Activated CD8-positive, alpha-beta memory T cell treated with anti-CD3 and anti-CD28 coated beads, Interleukin-2, amount 50 U/mL, for 1 hour (primary cell): ENCODE results near the gene HOXA9.

Source experiments
- DNase-seq: peaks from one replicate; pipeline ENCODE4 v3.0.0-alpha.2; 2020; ENCODE audit errors: extremely low read depth

Gene HOXA9

GRCh38 chr7:27188386-27189294, 23.3 kb upstream of the HOXA9 start:
- no peak for DNase-seq

- DNase-seq, result no peak
Measured at GRCh38 chr7:27187475-27188385, 22.4 kb upstream of the HOXA9 start.

DNA sequence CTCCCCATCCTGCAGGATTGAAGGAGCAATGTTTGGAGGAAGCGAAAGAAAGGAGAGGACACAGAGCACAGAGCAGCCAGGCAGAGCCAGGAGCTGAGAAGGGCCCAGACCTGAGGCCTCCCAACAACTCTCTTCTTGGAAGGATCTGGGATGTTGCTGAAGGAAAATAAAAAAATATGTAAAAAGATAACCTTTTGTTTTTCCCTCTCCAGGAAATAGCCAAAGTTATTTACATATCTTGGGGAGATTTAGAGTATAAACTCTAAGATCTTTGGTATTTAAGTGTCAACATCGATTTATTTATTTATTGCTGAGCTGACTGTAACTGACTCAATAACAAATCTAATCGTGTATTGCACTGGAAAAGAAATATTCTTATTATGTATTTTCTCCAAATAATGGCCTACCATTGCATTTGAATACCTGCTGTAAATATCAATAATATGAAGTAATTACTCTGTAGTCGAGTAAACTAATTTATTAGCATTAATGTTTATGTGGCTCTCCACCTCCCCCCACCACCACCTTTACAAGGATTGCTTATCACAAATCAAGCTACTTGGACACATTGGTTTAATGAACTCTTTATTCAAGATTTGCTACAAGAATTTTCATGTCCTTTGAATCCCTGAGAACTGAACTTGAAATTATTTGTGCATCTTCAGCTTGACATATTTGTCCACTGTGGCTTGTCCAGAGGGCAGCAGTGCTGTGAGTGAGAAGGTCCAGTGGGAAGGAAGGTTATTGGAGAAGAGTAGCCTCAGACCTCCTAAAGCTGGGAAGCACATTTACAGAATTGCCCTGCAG, 21.5 kb upstream of the HOXA9 start:
- no peak for DNase-seq

- DNase-seq, result no peak
Measured at GRCh38 chr7:27185854-27186667, 20.7 kb upstream of the HOXA9 start.

- DNase-seq, result no peak
Measured at GRCh38 chr7:27185013-27185853, 19.9 kb upstream of the HOXA9 start, which contains the start of gene HOXA11. TSS of gene HOXA11 (minus strand) at chr7:27185232. CDS start at chr7:27185144, 88 bp downstream.

DNA sequence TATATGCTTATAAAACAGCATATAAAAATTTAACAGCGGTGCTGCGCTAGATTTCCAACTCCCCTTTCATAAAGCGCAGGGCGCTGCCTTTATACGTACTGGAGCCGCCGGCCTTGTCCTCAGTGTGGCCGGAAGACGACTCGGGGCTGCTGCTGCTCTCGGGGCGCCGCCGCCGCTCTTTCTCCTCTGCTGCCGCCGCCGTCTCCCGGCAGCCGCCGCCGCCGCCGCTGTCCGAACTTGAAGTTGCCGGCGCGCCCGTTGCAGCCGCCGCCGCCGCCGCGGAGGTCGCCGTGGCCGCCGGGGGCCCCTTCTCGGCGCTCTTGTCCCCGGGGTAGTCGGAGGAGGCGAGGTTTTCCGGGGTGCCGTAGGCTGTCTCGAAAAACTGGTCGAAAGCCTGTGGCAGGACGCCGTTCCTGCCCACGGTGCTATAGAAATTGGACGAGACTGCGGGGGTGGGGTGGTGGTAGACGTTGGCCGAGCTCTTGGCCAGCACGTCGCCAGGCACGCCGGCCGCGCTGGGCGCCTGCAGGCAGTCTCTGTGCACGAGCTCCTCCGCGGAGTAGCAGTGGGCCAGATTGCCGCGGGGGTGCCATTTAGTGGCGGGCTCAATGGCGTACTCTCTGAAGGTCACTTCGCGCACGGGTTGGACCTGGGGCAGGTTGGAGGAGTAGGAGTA, 19.1 kb upstream of the HOXA9 start:
- DNase-seq, result no peak

- no peak for DNase-seq
Measured at GRCh38 chr7:27183682-27184336, 18.5 kb upstream of the HOXA9 start.

DNA sequence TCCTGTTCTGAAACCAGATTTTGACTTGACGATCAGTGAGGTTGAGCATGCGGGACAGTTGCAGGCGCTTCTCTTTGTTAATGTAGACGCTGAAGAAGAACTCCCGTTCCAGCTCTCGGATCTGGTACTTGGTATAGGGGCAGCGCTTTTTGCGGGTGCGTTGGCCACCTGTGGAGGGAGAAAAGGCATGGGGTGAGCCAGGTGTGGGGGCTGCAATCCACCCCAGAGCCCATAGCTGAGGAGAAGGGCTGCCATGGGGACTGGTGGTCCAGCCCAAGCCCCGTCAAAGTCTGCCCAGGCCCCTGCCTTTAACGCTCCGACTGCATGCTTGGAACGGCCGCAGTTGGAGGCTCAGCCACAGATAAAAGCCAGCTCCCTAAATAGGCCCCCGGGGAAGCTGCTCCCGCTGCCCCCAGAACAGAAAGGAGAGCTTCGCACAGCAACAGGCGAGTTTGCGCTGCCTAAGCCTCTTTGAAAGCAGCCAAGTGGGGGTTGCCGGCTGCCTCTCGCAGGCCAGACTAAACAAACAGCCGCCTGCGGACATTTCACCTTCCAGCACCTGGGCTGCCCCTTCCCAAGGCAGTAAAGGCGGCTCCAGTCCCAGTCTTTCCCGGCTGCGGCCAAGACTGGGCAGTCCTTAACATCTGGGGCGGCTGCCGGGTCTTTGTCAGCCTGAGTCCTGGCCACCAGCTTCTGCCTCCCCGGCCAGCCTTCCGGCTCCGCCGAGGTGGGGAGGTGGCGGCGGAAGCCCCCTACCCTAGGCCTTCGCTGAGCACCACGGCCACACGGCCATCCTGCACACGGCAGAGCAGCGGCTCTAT, 17.7 kb upstream of the HOXA9 start:
- DNase-seq, result no peak

DNA sequence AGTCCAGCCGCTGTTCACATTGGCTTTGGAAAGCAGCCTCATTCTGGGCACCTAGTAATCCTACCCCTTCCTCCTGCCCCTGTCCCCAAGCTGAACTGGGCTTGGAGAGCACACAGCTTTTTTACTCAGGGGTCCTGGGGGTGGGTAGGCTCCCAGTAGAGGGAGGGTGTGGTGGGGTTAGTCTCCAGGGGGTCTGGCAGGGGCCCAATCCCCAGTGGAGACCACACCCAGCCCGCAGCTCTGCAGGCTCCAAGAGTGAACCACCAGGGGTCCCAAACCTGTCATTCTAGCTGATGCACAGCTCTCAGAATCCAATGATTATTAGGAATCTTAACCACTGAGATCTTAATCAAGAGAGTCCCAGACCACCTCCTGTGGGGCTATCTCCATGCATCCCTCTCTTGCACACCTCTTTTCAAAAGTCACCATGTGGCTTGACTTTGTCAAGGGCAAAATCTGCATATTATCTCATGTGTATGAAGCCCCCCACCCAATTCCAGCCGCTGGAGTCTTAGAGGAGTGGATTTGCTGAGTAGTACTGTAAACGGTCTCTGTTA, 17.0 kb upstream of the HOXA9 start:
- no peak for DNase-seq

- no peak for DNase-seq
Measured at GRCh38 chr7:27181795-27182275, 16.5 kb upstream of the HOXA9 start.

- DNase-seq, result no peak
Measured at GRCh38 chr7:27180431-27181420, 15.4 kb upstream of the HOXA9 start.

DNA sequence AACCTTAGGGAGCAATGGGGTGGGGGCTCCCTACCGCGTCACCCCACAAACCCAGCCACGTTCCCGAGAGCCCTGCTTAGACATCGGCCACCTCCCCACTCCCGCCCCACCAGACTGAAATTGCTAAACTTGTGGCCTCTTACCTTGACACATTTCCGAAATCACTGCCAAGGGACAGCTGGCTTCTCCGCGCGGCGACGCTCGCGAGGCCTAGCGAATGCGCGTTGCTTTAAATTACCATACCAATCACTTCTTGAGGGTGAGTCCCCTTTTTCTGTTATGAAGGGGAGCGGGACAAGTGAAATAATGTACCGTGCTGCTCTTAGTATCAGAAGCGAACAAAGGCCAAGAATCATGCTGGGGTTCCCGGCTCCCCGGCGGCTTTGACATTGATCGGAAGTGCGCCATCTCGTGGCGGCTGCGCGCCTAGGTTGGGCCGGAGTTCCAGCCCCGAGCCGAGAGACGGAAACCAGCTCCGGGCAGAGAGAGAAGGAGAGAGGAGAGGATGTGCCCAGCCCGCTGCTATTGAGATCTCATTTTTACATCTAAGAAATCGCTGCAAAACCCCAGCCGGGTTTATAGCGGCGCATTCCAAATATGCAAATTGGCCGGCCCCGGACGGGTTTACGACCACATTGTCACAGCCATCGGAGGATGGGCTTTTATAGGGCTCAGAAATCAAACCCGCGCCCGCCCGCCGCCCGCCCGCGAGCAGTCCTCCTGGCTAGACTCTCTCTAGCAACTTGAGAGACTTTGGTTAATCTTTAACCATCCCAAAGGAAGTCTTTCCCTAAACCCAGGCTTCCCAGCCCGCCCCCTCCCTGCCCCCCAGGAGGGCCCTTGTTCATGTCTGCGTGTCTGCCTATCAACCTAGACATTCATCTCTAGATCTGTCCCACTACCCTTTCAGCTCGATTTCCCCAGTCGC, 14.4 kb upstream of the HOXA9 start:
- DNase-seq, result no peak

- DNase-seq, result no peak
Measured at GRCh38 chr7:27179030-27179429, 13.7 kb upstream of the HOXA9 start.

DNA sequence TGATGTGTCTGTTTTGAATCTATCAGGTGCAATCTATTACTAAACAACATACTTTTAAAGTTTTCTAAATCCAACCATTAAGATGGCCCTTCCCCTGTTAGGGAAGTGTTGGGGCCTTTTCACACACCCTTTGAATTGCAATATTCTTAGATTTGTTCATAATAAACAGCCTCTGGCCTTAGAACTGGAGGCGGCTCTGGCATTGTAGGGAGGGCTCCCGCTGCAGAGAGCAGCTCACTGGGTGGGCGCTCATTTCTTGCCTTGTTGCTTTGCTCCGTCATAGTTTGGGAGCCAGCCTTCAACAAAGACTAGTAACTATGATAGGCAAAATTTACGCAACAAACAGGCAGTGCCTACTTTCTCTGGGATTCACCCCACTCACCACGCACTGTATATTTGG, 13.0 kb upstream of the HOXA9 start:
- DNase-seq, result no peak

DNA sequence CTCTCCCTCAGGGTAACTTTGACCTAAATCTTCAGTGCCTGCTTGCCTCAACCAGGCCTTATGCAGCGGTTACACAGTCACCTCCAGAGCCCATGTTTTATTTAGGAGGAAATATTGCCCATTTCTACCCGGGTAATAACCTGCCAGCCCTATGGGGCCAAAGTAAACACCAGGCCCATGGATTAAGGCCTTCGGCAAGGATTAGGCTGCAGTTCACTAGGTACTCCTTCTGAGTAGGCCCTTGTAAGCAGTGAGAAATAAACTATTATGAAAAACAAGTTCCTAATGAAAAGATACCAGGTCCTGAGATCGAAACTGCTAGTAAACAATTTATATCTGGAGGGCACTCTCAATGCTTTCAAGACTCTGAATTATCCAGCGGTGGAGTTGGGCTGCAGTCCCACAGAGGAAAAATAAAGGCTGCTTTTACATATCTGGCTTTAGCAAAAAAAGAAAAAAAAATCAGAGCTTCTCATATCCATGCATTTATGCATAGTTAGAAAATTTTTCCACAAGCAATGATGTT, 12.5 kb upstream of the HOXA9 start:
- DNase-seq, result no peak
